Measurements from ENCODE around the gene CYP2C18.
"Not testable (repeated sequence)": the region's sequence is repeated elsewhere in the genome, so short reads cannot be mapped to it uniquely, and the experiment has no call there.

CYP2C18 gene

GRCh38 chr10:94683214-94684054 is at the start of gene CYP2C18:
Gene CYP2C18 (plus strand): TSS chr10:94683729. CDS start chr10:94683820, 91 bp downstream.
- intact Hi-C loops (cut with DNase I; ENCODE audit: low total_unique reads): no loop called here
- no peak within 1 kb of the TSS for H3K27ac ChIP-seq

GRCh38 chr10:94638097-94638496 is 45.4 kb upstream of the CYP2C18 start:
- H3K27me3 ChIP-seq; DNase-seq; H3K4me1 ChIP-seq; H3K27ac ChIP-seq; H3K36me3 ChIP-seq; intact Hi-C loops (cut with DNase I; ENCODE audit: low total_unique reads); H3K4me3 ChIP-seq: not testable (repeated sequence)
- H3K9me3 ChIP-seq: peaks cover 0 to 20% (median 13%) of the 10 kb centered on the region in 3 donors

More at GRCh38 chr10:94683214-94684054, at the start of gene CYP2C18:
- no peaks in the 10 kb centered on the region for H3K4me1 ChIP-seq
- TF ChIP-seq CTCF (IDR thresholded peaks at IDR 0.05): no peak
- H3K9me3 ChIP-seq: peaks cover 0 to 7% (median 0%) of the 10 kb centered on the region in 3 donors
- H3K27me3 ChIP-seq: no peaks in the 10 kb centered on the region
- DNase-seq: no peak
- no peak within 1 kb of the TSS for H3K4me3 ChIP-seq
- H3K36me3 ChIP-seq: no peaks in the 10 kb centered on the region

- DNase-seq: no peak
- H3K36me3 ChIP-seq: no peaks in the 10 kb centered on the region
- no peak for TF ChIP-seq CTCF (IDR thresholded peaks at IDR 0.05)
- H3K4me3 ChIP-seq: no peak overlapping the region
- peaks cover 0 to 17% (median 9%) of the 10 kb centered on the region in 3 donors for H3K9me3 ChIP-seq
- no peak overlapping the region for H3K27ac ChIP-seq
- intact Hi-C loops (cut with DNase I; ENCODE audit: low total_unique reads): no loop called here
- no peaks in the 10 kb centered on the region for H3K4me1 ChIP-seq
- H3K27me3 ChIP-seq: no peaks in the 10 kb centered on the region
Observed at GRCh38 chr10:94639902-94640301, 43.6 kb upstream of the CYP2C18 start.

- no peaks in the 10 kb centered on the region for H3K27me3 ChIP-seq
- no peaks in the 10 kb centered on the region for H3K4me1 ChIP-seq
- intact Hi-C loops (cut with DNase I; ENCODE audit: low total_unique reads): no loop called here
- TF ChIP-seq CTCF (IDR thresholded peaks at IDR 0.05): no peak
- no peak overlapping the region for H3K27ac ChIP-seq
- DNase-seq: no peak
- no peak overlapping the region for H3K4me3 ChIP-seq
- H3K9me3 ChIP-seq: peaks cover 0 to 17% (median 9%) of the 10 kb centered on the region in 3 donors
- no peaks in the 10 kb centered on the region for H3K36me3 ChIP-seq
Observed at GRCh38 chr10:94640562-94640961, 43.0 kb upstream of the CYP2C18 start.

GRCh38 chr10:94641480-94641879 is 42.0 kb upstream of the CYP2C18 start:
- intact Hi-C loops (cut with DNase I; ENCODE audit: low total_unique reads): no loop called here
- H3K4me3 ChIP-seq: no peak overlapping the region
- no peak for TF ChIP-seq CTCF (IDR thresholded peaks at IDR 0.05)
- no peak for DNase-seq
- H3K27me3 ChIP-seq: no peaks in the 10 kb centered on the region
- peaks cover 0 to 17% (median 9%) of the 10 kb centered on the region in 3 donors for H3K9me3 ChIP-seq
- no peaks in the 10 kb centered on the region for H3K4me1 ChIP-seq
- H3K36me3 ChIP-seq: no peaks in the 10 kb centered on the region
- no peak overlapping the region for H3K27ac ChIP-seq

- no peak for TF ChIP-seq CTCF (IDR thresholded peaks at IDR 0.05)
- Histone ChIP-seq H3K9me3 (peaks cover 0 to 3% (median 3%) of the 10 kb centered on the region in 3 donors), H3K27me3 (no peaks in the 10 kb centered on the region), H3K4me3 (no peak overlapping the region), H3K36me3 (no peaks in the 10 kb centered on the region), H3K4me1 (no peaks in the 10 kb centered on the region), H3K27ac (no peak overlapping the region)
- no peak for DNase-seq
- intact Hi-C loops (cut with DNase I; ENCODE audit: low total_unique reads): no loop called here
Observed at GRCh38 chr10:94644352-94644751, 39.2 kb upstream of the CYP2C18 start.

Measured in tibial artery (tissue), 4 donors.